Hematopoietic multipotent progenitor cell treated with erythropoietin and hydrocortisone succinate and interleukin-3 and kit ligand, for 15 days (in vitro differentiated cells): ENCODE measurements around the gene BCAM.

Experiments used
- DNase-seq: peaks from one replicate; pipeline ENCODE4 v3.0.0-alpha.2; 2015; ENCODE audit warnings: low spot score

Gene BCAM

GRCh38 chr19:44789943-44790483 is 18.9 kb upstream of the BCAM start:
- DNase-seq = no peak

GRCh38 chr19:44792281-44792680 is 16.6 kb upstream of the BCAM start:
- DNase-seq = no peak

GRCh38 chr19:44794610-44795009 is 14.3 kb upstream of the BCAM start:
- no peak for DNase-seq

- no peak for DNase-seq
Measured at GRCh38 chr19:44795398-44795987, 13.4 kb upstream of the BCAM start.

- no peak for DNase-seq
Measured at GRCh38 chr19:44796701-44797115, 12.2 kb upstream of the BCAM start.

GRCh38 chr19:44799627-44800346 is 9.1 kb upstream of the BCAM start:
- no peak for DNase-seq

GRCh38 chr19:44800461-44800860 is 8.4 kb upstream of the BCAM start:
- DNase-seq = peak; percentile 72

- no peak for DNase-seq
Measured at GRCh38 chr19:44803442-44804428, 5.2 kb upstream of the BCAM start.

GRCh38 chr19:44806291-44806690 is 2.6 kb upstream of the BCAM start:
- DNase-seq = no peak

GRCh38 chr19:44807162-44807561 is 1.7 kb upstream of the BCAM start:
- no peak for DNase-seq

GRCh38 chr19:44807652-44808462 is 1.0 kb upstream of the BCAM start:
- no peak for DNase-seq

- DNase-seq = no peak
Measured at GRCh38 chr19:44809577-44810233, 802 bp downstream of the BCAM start.

- no peak for DNase-seq
Measured at GRCh38 chr19:44810234-44811121, 1.6 kb downstream of the BCAM start.

GRCh38 chr19:44811122-44811419 is 2.2 kb downstream of the BCAM start:
- DNase-seq = no peak

- no peak for DNase-seq
Measured at GRCh38 chr19:44812142-44812718, 3.3 kb downstream of the BCAM start.

GRCh38 chr19:44813070-44813840 is 4.4 kb downstream of the BCAM start:
- DNase-seq = no peak

GRCh38 chr19:44813841-44814470 is 5.1 kb downstream of the BCAM start:
- DNase-seq = no peak

GRCh38 chr19:44814517-44814916 is 5.6 kb downstream of the BCAM start:
- DNase-seq = no peak

- DNase-seq = no peak
Measured at GRCh38 chr19:44816301-44816700, 7.4 kb downstream of the BCAM start.
